ENCODE measurements around the gene GAL3ST2. TPM values are rescaled to one million over a fixed set of nuclear protein-coding genes. Genes with fewer than 3 reads are reported as not detected.
"Not testable (repeated sequence)": the region's sequence is repeated elsewhere in the genome, so short reads cannot be mapped to it uniquely, and the experiment has no call there.

Gene GAL3ST2
- total RNA-seq, result under 0.01 and 0.43 TPM in 2 replicates

DNA sequence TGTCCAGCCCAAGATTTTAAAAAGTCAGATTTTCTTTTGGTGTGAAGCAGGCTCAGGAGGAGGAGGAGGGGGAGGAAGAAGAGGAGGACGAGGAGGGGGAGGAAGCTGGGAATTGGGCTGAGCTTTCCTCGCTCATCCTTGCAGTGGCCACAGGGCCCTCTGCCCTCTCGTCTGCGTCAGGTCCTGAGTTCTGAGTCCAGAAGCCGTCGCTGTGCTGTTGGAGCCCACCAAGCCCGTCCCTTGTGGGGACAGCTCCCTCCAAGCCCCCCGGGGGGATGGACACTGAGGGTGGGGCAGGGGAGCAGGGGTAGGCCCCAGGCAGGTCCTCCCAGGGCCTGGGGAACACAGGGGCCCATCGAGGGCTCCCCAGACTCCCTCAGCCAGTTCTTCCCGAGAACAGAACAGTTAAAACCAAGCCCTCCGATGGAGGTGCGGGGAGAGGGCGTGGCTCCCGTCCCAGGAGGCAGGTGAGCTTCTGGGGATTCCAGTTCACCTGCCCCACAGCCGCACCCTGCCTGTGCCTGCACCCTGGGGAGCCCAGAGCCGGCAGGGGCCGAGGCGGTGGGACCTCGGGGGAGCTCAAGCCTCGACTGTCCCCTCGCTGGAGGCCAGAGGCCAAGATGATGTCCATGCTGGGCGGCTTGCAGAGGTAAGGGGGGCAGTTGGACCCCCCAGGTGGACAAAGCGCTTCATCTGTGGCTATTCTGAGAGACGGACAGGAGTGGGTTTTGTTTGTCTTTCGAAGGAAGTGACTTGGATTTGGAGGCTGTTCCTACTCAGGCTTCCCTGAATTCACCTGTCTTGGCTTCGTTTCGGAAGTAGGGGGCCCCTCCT is at the start of gene GAL3ST2:
TSS of gene GAL3ST2 (plus strand) at position 487 of the 834 bp plus-strand sequence. CDS start at position 621, 134 bp downstream.
- DNase-seq (ENCODE audit: low read depth), result no peak
- H3K4me3 ChIP-seq (ENCODE audit: low read depth, low read length), result no peak within 1 kb of the TSS
- TF ChIP-seq, protein P1, sequence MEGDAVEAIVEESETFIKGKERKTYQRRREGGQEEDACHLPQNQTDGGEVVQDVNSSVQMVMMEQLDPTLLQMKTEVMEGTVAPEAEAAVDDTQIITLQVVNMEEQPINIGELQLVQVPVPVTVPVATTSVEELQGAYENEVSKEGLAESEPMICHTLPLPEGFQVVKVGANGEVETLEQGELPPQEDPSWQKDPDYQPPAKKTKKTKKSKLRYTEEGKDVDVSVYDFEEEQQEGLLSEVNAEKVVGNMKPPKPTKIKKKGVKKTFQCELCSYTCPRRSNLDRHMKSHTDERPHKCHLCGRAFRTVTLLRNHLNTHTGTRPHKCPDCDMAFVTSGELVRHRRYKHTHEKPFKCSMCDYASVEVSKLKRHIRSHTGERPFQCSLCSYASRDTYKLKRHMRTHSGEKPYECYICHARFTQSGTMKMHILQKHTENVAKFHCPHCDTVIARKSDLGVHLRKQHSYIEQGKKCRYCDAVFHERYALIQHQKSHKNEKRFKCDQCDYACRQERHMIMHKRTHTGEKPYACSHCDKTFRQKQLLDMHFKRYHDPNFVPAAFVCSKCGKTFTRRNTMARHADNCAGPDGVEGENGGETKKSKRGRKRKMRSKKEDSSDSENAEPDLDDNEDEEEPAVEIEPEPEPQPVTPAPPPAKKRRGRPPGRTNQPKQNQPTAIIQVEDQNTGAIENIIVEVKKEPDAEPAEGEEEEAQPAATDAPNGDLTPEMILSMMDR (IDR thresholded peaks at IDR 0.05; ENCODE audit: insufficient read depth, low read depth, low read length), result no peak

DNA sequence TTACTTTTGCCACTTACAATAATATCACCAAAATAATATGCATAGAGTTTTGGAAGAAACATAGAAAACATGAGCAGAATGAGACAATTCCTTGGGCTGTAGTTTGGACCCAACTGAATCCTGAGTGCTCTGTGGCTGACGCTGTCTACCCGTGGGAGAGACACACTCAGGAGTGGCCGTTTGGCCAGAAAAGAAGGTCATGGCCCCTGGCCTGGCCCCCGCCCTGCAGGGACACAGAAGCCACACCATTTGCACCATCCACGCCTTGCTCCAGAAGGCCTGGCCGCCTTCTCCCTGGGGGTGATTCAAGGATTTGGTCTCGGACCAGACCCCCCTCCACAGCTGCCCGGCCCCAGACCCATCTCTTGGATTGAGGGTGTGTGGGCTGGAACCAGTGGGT is 48.6 kb upstream of the GAL3ST2 start:
- H3K4me3 ChIP-seq (ENCODE audit: low read depth, low read length), result no peak overlapping the region
- TF ChIP-seq, protein P1 (IDR thresholded peaks at IDR 0.05; ENCODE audit: insufficient read depth, low read depth, low read length), result no peak
- no peak for DNase-seq (ENCODE audit: low read depth)

DNA sequence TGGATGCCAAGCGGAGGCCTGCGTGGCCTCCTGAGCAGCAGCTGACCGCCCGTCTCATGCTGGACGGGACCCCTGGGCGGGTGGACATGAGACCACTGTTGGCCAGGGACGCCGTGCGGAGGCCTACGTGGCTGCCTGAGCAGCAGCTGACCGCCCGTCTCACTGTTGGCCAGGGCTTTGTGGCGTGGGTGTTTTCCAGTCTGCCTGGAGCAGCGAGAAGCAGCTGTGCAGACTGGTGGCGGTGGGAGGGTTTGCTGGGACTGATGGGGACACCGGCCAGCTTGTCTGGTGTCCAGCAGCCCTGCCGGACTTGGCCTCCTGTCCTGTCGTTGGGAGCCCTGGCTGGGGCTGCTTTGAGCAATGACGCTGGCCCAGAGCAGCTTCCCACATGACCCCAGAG is 48.0 kb upstream of the GAL3ST2 start:
- H3K4me3 ChIP-seq (ENCODE audit: low read depth, low read length), result no peak overlapping the region
- no peak for DNase-seq (ENCODE audit: low read depth)
- TF ChIP-seq, protein P1 (IDR thresholded peaks at IDR 0.05; ENCODE audit: insufficient read depth, low read depth, low read length), result no peak

DNA sequence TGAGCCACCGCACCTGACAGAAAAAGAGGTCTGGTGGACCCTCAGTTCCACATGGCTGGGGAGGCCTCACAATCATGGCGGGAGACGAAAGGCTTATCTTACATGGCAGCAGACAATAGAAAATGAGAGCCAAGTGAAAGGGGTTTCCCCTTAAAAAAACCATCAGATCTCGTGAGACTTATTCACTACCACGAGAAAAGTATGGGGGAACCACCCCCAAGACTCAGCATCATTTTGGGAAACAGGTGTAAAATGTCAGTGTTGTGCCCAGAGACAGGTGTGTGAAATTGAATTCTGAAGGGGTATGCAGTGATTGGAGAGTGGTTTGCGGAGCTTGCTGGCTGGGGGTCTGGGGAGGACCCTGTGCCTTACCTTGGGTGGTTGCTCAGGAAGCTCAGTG is 46.8 kb upstream of the GAL3ST2 start:
- TF ChIP-seq, protein P1 (IDR thresholded peaks at IDR 0.05; ENCODE audit: insufficient read depth, low read depth, low read length), result no peak
- no peak for DNase-seq (ENCODE audit: low read depth)
- H3K4me3 ChIP-seq (ENCODE audit: low read depth, low read length), result no peak overlapping the region

DNA sequence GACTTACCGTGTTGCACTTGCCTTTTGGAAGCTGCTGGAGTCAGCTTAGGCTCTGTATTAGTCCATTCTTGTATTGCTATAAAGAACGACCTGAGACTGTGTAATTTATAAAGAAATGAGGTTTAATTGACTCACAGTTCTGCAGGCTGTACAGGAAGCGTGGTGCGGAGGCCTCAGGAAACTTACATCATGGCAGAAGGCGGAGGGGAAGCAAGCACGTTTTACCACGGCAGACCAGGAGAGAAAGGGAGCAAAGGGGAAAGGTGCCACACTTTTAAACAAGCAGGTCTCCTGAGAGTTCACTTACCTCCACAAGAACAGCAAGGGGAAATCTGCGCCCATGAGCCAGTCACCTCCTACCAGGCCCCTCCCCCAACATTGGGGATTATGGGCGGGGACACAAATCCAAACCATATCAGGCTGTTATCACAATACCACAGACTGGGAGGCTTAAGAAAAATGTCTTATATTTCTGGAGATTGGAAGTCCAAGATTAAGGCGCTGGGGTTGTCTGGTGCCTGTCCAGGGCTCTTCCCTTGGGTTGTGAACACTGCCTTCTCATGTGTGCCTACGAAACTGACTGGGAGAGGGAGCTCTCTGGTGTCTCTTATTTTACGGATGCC is 45.8 kb upstream of the GAL3ST2 start:
- TF ChIP-seq, protein P1 (IDR thresholded peaks at IDR 0.05; ENCODE audit: insufficient read depth, low read depth, low read length), result no peak
- H3K4me3 ChIP-seq (ENCODE audit: low read depth, low read length), result no peak overlapping the region
- DNase-seq (ENCODE audit: low read depth), result peak; percentile 3

DNA sequence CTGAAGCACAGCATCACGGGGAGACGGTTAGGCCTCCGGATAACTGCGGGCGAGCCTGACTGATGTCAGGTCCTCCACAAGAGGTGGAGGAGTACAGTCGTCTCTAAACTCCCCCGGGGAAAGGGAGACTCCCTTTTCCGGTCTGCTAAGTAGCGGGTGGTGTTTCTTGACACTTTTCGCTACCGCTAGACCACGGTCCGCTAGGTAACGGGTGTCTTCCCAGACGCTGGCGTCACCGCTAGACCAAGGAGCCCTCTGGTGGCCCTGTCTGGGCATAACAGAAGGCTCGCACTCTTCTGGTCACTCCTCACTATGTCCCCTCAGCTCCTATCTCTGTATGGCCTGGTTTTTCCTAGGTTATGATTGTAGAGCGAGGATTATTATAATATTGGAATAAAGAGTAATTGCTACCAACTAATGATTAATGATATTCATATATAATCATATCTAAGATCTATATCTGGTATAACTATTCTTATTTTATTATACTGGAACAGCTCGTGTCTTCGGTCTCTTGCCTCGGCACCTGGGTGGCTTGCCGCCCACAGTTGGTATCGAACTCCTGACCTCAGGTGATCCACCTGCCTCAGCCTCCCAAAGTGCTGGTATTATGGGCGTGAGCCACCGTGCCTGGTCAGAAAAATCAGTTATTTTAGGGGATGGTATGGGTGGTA is 44.0 kb upstream of the GAL3ST2 start:
- peak; percentile 51 for DNase-seq (ENCODE audit: low read depth)
- H3K4me3 ChIP-seq (ENCODE audit: low read depth, low read length), result not testable (repeated sequence)

More for the DNA sequence above, 44.0 kb upstream of the GAL3ST2 start:
- TF ChIP-seq, protein P1 (IDR thresholded peaks at IDR 0.05; ENCODE audit: insufficient read depth, low read depth, low read length), result peak; percentile 49

All from fibroblast of villous mesenchyme (primary cell).